GM19193 (cell line): ENCODE results near the gene CSTF3.

Experiments used
- POLR2A ChIP-seq: IDR thresholded peaks from 4 replicates; pipeline ENCODE4 v1.6.1; 2011; ENCODE audit not compliant: insufficient read depth, insufficient read length; ENCODE audit errors: extremely low read depth

The CSTF3 gene

DNA sequence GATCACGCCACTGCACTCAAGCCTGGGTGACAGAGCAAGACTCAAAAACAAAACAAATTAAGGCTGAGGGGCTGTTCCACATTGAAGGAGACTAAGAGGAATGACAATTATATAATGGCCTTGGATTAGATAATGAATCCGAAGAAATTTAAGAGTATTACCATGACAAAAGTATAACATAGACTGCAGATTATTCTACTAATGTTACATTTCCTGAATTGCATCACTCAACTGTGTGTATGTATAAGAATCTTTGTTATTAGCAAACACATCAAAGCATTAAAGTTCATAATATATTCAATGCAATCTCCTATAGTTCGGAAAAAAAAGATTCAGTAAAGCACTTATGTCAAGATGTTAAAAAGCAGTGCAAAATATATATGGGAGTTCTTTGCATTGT is 27.5 kb downstream of the CSTF3 start:
- no peak for TF ChIP-seq POLR2A

DNA sequence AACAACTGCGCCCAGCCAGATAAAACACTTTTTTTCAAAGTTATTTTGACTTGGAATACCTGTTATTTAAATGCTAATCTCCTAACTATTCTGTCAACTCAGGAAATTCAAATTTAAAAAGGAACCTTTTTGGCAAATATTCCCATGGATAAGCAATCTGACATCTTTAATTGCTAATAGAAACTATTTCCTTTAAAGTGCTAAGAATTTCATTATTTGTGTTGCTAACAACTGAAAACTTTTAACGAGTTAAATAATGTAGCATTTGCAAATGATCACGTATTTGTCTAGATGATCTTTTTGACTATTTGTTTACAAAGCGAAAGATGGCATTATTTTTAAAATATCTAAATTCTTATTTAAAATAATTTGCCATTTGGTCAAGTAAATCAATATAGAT is 28.8 kb downstream of the CSTF3 start:
- TF ChIP-seq POLR2A: no peak

GRCh38 chr11:33128739-33129138 is 32.5 kb downstream of the CSTF3 start:
- TF ChIP-seq POLR2A: no peak

GRCh38 chr11:33125611-33126010 is 35.7 kb downstream of the CSTF3 start:
- TF ChIP-seq POLR2A: no peak

GRCh38 chr11:33125025-33125424 is 36.3 kb downstream of the CSTF3 start:
- TF ChIP-seq POLR2A: no peak

- TF ChIP-seq POLR2A: no peak
Measured at GRCh38 chr11:33116535-33116934, 44.7 kb downstream of the CSTF3 start.

- TF ChIP-seq POLR2A: no peak
Measured at GRCh38 chr11:33110083-33110482, 51.2 kb downstream of the CSTF3 start.

GRCh38 chr11:33109294-33109895 is 51.9 kb downstream of the CSTF3 start:
- no peak for TF ChIP-seq POLR2A

GRCh38 chr11:33103836-33104235 is 57.4 kb downstream of the CSTF3 start:
- TF ChIP-seq POLR2A: no peak

- no peak for TF ChIP-seq POLR2A
Measured at GRCh38 chr11:33094157-33094556, 67.1 kb downstream of the CSTF3 start.

DNA sequence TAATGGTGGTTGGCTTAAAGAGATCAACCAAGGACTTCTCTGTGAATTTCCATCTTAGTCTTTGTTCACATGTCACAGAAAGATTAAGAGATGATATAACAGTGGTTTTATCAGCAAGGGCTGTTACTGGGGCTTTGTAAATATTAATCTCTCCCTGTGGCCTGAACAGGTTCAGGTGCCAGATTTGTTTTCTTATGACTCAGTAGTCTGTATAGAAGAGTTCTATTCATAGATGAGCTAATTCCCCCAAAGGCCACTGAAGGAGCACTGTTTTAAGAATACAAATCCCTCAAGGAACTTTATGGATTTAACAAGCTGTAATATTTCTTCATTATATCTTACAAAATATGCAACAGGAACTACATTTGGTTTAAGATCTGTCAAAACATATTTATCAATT is 71.5 kb downstream of the CSTF3 start:
- no peak for TF ChIP-seq POLR2A

GRCh38 chr11:33086017-33086416 is 75.3 kb downstream of the CSTF3 start:
- TF ChIP-seq POLR2A: no peak

DNA sequence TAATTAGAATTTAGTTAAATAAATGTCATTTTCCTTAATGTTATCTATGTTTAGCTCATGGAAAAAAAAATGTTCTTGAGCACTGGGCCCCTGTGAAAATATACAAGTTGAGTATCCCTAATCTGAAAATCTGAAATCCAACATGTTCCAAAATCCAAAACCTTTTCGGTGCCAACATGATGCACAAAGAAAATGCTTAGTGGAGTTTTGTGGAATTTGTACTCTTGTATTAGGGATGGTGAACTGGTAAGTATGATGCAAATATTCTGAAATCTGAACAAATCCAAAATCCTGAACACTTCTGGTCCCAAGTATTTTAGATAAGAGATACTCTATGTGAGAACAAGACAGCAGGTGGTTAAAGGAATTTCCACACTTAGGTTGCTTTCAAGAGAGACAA is 77.4 kb downstream of the CSTF3 start:
- no peak for TF ChIP-seq POLR2A

- no peak for TF ChIP-seq POLR2A
Measured at GRCh38 chr11:33072465-33072864, 88.8 kb downstream of the CSTF3 start.

GRCh38 chr11:33068611-33069340 is 92.5 kb downstream of the CSTF3 start:
- TF ChIP-seq POLR2A: no peak

DNA sequence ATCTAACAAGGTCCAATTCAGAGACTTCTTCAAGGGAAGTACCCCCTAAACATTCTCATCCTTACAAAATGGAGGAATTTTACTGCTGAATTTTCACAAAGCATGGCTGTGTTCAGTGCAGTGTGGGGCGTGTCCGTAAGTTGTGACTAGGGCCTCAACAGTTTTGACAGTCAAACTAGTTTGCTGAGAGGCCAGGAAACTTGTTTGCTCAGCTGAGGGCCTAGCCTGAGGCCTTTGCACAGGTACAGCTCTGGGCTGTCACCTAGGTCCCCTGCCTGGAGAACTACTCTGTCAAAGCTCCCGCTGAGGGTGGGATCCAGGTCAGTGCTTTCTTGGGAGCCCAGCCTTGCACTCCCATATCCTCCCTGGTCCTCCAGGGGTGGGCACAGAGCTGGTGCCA is 94.0 kb downstream of the CSTF3 start:
- TF ChIP-seq POLR2A: no peak

GRCh38 chr11:33065445-33066178 is 95.7 kb downstream of the CSTF3 start:
- TF ChIP-seq POLR2A: no peak

GRCh38 chr11:33064866-33065265 is 96.4 kb downstream of the CSTF3 start:
- no peak for TF ChIP-seq POLR2A
